ENCODE data around the gene LNX2.

LNX2 gene

DNA sequence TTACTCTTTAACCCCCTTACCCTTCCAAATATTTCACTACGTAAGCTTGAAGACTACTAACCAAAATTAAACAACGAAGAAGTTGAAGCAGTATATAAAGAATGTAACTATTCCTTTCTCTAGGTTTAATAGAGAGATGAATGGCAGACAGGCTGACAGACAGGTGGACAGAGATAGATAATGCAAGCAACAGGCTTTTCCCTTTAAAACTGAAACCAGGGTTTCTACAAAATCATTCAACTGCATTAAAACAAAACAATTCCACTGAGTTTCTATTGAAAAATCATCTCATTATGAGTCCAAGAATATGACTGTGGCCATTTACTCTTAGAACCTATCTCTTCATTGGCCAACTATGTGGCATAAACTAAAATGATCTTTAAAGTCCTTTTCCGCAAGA is 15.2 kb downstream of the LNX2 start:
- DNase-seq: no peak

DNA sequence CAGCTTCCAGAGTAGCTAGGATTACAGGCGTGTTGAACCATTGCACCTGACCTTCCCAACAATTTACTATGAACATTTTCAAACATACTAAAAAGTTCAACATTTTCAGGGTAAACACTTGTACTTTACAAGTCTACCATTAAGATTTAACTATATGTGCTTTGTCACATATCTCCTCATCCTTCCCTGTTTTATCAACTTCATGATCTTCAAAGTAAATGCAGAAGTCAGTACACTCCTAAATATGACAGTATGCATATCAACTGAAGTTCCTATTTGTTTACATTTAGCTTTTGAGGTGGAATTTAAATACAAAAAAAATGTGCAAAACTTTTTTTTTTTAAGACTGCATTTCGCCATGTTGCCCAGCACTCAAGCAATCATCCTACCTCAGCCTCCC is 18.5 kb downstream of the LNX2 start:
- DNase-seq: no peak

DNA sequence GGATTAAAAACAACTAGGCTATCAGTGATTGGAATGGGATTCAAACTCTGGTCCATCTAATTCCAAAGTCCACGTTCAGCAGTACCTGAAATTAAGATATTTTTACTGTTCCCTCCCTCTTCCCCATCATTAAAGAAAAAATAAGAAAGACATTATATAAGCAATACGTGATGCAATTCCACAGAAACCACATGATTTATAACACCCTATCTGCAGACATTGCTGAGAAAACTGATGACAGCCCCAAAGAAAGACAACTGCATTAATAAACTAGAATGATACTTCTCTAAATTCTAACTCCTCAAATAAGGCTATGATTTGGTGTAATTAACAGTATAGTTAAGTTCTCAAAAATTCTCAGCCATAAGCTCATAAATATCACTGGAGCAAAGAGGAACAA is 19.1 kb downstream of the LNX2 start:
- DNase-seq: no peak

GRCh38 chr13:27600711-27601110 is 19.6 kb downstream of the LNX2 start:
- DNase-seq: no peak

DNA sequence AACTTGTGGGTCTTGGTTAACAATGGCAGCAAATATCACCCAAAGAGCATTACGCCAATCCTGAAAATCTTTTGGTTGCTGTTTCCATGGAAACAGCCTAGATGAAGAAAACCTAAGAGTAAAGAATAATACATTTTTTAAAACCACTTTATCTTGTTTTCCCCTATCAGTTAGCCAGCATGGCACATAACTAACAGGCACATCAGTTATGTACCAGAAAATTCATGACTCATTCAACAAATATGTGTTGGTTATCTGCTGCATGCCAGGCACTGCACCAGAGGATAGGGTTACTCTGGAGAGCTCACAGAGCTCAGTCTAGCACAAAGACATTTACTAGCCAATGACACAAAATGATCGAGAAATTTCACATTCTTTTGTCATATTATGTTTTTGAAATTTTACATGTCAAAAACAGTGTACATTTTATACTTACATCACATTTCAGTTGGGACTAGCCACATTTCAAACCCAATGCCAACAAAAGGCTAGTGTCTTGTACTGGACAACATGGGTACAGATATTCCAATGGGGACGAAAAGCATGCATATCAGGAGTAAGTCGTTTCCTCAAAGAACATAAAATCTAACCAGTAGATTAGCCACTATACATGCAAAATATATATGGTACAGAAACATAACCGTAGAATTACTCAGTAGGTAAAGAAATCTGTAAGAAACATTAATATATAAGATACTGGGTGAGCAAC is 20.3 kb downstream of the LNX2 start:
- no peak for DNase-seq

DNA sequence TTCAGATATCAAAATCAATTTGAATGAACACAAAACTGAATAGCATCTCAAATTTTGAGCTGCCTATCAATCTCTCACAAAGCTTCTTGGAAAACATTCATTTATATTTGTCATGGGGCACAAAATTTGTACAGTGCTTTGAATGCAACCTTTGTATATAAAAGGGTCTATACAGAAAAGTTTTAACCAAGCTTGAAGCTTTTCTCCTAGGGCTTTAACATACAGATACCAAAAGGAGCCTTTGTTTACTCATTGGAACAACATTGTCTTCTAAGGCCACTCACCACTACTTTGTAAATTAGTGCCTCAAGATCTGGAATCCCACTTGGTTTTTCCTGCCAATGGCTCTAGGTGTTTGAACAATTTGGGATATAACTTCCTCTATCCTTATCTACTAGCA is 21.2 kb downstream of the LNX2 start:
- no peak for DNase-seq

GRCh38 chr13:27595055-27595811 is 25.1 kb downstream of the LNX2 start:
- no peak for DNase-seq

- DNase-seq: no peak
Observed at GRCh38 chr13:27593267-27593666, 27.1 kb downstream of the LNX2 start.

DNA sequence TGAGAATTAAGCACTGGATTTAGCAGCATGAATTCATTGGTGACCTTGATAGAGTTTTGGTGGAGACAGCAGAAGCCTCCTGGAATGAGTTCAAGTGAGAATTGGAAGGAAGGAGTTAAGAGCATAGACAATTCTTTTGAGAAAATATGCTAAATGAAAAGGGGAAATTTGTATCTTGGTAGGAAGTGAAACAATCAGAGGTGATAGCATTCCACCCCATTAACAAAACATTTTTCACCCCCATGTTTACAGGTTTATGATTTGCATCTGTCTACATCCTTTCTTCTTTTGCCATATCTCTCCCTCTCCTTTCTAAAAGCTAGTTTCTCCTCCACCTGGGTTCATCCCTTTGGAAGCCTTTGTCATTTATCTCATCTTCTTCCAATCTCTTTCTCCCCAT is 27.5 kb downstream of the LNX2 start:
- no peak for DNase-seq

- DNase-seq: no peak
Observed at GRCh38 chr13:27588405-27588804, 31.9 kb downstream of the LNX2 start.

- no peak for DNase-seq
Observed at GRCh38 chr13:27587095-27587746, 33.1 kb downstream of the LNX2 start.

DNA sequence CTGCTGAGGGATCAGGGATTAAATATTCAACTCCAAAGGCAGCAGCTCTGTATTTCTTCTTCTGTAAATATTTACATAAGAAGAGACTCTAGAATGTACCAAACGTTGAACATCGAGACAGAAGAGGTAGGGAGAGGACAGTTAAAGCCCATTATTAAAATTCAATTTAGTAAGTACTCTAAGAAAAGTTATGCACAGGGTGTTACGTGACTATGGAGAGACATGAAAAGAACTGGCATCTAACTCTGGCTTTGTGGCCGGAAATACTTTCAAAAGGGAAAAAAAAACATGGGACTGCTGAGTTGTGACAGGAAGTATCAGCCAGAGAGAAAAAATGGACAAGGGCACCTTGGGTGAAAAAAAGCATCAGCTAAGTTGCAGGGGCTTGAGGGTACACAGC is 36.7 kb downstream of the LNX2 start:
- no peak for DNase-seq

- DNase-seq: no peak
Observed at GRCh38 chr13:27578121-27579030, 42.0 kb downstream of the LNX2 start.

- no peak for DNase-seq
Observed at GRCh38 chr13:27574661-27575060, 45.7 kb downstream of the LNX2 start.

DNA sequence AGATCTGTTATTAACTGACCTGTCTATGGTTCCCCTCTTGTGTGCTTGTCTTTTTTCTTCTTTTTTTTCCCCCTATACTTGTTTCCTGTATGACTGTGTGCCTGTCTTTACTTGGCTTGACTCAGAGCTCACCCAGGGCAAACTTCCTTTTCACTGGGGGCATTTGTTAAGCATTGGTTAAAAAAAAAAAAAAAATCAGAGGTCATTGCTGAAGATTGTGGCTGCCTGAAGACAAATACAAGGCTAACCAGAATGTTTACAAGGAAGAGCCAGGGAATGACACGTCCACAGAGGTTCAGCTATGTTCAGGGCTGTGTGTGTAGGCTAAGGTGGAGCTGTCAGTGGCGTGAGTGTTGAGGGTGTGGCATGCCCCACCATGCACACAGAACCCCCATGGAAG is 47.1 kb downstream of the LNX2 start:
- DNase-seq: no peak

DNA sequence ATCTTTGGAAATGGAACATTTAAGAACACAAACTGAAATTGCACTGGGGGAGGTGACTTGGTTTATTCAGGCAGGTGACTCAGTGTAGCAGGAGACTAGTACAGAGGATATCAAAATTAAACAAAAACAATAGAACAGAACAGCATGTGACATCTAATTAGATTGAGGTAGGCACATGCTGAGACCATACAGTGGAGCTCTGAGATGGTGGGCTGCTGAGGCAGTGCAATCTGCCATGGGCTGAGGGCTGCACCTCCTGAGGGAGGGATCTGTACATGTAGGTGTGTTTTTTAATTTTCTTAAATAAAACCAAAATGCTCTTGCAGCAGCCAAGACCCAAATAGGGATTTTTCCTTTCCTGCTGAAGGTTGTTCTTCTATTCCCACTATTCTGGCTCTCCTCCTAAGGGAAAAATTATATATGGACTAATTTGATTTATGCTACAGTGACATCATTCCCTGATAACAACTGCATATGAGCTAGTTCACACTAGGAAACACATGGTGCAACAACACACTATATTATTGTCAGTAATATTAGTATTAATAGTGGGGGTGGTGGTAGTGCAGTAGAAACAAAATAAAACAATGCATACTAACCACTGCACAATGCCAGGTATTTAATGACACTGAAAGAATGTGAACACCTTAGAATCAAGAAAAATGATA is 48.0 kb downstream of the LNX2 start:
- no peak for DNase-seq

- no peak for DNase-seq
Observed at GRCh38 chr13:27570906-27571305, 49.4 kb downstream of the LNX2 start.

DNA sequence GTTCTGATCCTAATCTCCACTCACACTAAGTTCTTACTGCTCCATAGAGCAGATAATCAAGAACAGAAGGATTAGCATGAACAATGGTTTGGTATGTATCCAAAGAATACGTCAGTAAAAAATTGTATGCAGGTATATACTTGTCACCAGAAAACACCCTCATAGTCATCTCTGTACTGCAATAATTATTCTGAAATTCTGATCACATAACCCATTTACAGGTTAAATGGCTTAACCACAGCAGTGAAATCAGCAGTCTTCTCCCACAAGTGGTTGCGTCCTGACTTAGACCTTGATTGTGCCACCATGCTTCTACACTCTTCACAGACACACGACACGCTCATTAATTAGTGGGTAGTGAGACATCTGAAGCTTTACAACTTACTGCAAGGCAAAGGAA is 50.9 kb downstream of the LNX2 start:
- no peak for DNase-seq

GRCh38 chr13:27565818-27566217 is 54.5 kb downstream of the LNX2 start:
- no peak for DNase-seq

- DNase-seq: no peak
Observed at GRCh38 chr13:27562457-27562856, 57.9 kb downstream of the LNX2 start.

DNA sequence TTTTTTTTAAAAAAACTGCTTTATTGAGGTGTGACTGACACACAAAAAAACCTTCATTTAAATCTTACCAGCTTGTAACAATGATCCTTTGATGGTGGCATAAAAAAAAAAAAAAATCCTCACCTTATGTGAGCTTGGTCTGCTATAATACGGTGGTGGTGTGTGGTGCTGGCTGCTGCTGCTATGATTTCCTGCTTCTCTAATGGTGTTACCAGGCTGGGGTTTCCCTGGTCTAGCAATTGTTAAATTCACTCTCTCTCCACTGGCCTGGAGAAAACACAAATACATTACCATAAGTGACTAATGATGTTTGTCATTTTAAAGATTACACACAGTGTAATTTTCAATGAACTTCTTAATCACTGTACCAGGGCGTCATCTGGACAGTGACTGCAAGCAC is 60.6 kb downstream of the LNX2 start:
- no peak for DNase-seq

DNA sequence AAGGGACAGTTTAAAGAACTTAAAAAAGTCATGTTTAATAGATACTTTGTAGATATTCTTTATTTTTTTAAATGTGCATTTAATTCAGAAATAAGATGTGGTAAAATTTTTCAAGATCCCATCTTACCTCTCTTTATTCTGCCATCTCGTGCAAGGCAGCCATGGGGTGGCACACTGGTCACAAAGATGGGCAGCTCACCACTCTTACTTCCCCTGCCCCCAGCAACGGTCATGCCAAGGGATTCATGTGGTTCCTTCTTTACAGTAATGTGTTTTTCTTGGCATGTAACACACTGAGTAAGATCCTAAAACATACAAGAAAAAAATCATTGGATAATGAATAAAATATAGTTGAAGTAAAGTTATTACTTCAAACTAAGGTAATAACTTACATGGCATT is 64.2 kb downstream of the LNX2 start:
- no peak for DNase-seq

- no peak for DNase-seq
Observed at GRCh38 chr13:27551562-27551961, 68.8 kb downstream of the LNX2 start.

Data from KG1 (cell line).